Measurements from ENCODE around the gene PTGES3L.

DNA sequence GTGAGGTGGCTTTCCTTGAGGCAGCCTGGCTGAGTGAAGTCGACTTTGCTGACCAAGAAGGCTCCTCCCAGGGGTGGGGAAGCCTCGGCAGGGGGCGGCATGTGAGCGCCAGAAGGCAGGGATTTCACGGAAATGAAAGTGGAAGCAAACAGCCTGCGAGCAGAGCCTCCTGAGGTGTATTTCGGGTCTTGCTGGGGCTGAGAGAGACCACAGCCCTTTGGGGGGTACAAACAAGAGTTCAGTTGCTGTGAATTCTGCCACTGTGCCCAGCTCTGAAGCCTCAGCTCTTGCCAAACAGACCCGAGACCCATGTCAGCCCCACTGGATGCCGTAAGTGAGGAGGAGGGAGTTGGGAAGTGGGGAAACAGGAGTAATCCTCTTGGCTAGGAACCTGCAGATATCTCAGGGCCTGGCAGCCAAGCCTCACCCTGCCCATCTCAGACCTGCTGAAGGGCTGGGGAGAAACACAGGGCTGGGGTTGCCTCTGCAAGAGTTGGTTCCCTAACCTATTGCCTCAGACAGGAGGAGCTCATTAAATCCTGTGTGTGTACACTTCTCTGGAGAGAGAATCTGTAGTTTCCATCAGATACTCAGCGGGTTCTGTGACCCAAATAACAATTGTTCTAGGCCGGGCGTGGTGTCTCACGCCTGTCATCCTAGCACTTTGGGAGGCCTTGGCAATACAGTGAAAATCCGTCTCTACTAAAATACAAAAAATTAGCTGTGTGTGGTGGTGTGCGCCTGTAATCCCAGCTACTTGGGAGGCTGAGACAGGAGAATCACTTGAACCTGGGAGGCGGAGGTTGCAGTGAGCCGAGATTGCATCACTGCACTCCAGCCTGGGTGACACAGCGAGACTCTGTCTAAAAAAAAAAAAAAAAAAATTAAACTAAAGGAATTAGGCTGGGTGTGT is 27.0 kb upstream of the PTGES3L start, which contains the start of gene IFI35:
- TF ChIP-seq SRF (IDR thresholded peaks at IDR 0.05; ENCODE audit: low read depth), result no peak
- TF ChIP-seq, protein P1, sequence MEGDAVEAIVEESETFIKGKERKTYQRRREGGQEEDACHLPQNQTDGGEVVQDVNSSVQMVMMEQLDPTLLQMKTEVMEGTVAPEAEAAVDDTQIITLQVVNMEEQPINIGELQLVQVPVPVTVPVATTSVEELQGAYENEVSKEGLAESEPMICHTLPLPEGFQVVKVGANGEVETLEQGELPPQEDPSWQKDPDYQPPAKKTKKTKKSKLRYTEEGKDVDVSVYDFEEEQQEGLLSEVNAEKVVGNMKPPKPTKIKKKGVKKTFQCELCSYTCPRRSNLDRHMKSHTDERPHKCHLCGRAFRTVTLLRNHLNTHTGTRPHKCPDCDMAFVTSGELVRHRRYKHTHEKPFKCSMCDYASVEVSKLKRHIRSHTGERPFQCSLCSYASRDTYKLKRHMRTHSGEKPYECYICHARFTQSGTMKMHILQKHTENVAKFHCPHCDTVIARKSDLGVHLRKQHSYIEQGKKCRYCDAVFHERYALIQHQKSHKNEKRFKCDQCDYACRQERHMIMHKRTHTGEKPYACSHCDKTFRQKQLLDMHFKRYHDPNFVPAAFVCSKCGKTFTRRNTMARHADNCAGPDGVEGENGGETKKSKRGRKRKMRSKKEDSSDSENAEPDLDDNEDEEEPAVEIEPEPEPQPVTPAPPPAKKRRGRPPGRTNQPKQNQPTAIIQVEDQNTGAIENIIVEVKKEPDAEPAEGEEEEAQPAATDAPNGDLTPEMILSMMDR (IDR thresholded peaks at IDR 0.05 in 2 of 3, conservative IDR thresholded peaks at IDR 0.05 in 1 of 3; ENCODE audit: borderline replicate concordance in 1 of 3, insufficient read depth in 1 of 3, low read depth in 2 of 3, low read length in 2 of 3), result peak in 2 of 3 experiments; percentile 3 to 28; a peak in 2 of 6 replicates
- no peak for TF ChIP-seq POLR2A (IDR thresholded peaks at IDR 0.05; ENCODE audit: borderline replicate concordance, extremely low read depth, insufficient read depth, insufficient read length)
- TF ChIP-seq, protein P2, sequence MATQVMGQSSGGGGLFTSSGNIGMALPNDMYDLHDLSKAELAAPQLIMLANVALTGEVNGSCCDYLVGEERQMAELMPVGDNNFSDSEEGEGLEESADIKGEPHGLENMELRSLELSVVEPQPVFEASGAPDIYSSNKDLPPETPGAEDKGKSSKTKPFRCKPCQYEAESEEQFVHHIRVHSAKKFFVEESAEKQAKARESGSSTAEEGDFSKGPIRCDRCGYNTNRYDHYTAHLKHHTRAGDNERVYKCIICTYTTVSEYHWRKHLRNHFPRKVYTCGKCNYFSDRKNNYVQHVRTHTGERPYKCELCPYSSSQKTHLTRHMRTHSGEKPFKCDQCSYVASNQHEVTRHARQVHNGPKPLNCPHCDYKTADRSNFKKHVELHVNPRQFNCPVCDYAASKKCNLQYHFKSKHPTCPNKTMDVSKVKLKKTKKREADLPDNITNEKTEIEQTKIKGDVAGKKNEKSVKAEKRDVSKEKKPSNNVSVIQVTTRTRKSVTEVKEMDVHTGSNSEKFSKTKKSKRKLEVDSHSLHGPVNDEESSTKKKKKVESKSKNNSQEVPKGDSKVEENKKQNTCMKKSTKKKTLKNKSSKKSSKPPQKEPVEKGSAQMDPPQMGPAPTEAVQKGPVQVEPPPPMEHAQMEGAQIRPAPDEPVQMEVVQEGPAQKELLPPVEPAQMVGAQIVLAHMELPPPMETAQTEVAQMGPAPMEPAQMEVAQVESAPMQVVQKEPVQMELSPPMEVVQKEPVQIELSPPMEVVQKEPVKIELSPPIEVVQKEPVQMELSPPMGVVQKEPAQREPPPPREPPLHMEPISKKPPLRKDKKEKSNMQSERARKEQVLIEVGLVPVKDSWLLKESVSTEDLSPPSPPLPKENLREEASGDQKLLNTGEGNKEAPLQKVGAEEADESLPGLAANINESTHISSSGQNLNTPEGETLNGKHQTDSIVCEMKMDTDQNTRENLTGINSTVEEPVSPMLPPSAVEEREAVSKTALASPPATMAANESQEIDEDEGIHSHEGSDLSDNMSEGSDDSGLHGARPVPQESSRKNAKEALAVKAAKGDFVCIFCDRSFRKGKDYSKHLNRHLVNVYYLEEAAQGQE (IDR thresholded peaks at IDR 0.05; ENCODE audit: low read depth), result no peak
- no peak for TF ChIP-seq EZH2 (IDR thresholded peaks at IDR 0.05)
- TF ChIP-seq TCF7L2 (IDR thresholded peaks at IDR 0.05; ENCODE audit: borderline replicate concordance, extremely low read depth, insufficient read depth, insufficient read length), result no peak
- peak; percentile 71 for TF ChIP-seq RAD21 (IDR thresholded peaks at IDR 0.05; ENCODE audit: low read depth)
- TF ChIP-seq, protein P3, sequence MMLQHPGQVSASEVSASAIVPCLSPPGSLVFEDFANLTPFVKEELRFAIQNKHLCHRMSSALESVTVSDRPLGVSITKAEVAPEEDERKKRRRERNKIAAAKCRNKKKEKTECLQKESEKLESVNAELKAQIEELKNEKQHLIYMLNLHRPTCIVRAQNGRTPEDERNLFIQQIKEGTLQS (IDR thresholded peaks at IDR 0.05), result no peak
- TF ChIP-seq POLR2AphosphoS5 (IDR thresholded peaks at IDR 0.05; ENCODE audit: low read depth, low read length), result peak; percentile 86
- no peak for TF ChIP-seq JUND (IDR thresholded peaks at IDR 0.05)
- TF ChIP-seq SIN3A (IDR thresholded peaks at IDR 0.05; ENCODE audit: low read depth), result no peak

Measured in HCT116 (cell line).